ENCODE measurements around the gene TMEM186. TPM values are rescaled to one million over a fixed set of nuclear protein-coding genes. Genes with fewer than 3 reads are reported as not detected.

TMEM186 gene
- total RNA-seq, 1 donor from 2014 or later: 11.8 TPM

- no peaks in the 10 kb centered on the region for H3K27me3 Mint-ChIP-seq (ENCODE audit: low read depth)
- no peaks in the 10 kb centered on the region for H3K36me3 Mint-ChIP-seq (ENCODE audit: low read depth)
- no peak for DNase-seq (ENCODE audit: low read depth, low spot score)
- H3K27ac Mint-ChIP-seq (ENCODE audit: unreplicated experiment): peak overlapping the region; percentile 95
- H3K4me3 Mint-ChIP-seq: no peak overlapping the region
- no peaks in the 10 kb centered on the region for H3K9me3 Mint-ChIP-seq
- peaks cover 19% of the 10 kb centered on the region for H3K4me1 Mint-ChIP-seq
- TF ChIP-seq, protein P1, sequence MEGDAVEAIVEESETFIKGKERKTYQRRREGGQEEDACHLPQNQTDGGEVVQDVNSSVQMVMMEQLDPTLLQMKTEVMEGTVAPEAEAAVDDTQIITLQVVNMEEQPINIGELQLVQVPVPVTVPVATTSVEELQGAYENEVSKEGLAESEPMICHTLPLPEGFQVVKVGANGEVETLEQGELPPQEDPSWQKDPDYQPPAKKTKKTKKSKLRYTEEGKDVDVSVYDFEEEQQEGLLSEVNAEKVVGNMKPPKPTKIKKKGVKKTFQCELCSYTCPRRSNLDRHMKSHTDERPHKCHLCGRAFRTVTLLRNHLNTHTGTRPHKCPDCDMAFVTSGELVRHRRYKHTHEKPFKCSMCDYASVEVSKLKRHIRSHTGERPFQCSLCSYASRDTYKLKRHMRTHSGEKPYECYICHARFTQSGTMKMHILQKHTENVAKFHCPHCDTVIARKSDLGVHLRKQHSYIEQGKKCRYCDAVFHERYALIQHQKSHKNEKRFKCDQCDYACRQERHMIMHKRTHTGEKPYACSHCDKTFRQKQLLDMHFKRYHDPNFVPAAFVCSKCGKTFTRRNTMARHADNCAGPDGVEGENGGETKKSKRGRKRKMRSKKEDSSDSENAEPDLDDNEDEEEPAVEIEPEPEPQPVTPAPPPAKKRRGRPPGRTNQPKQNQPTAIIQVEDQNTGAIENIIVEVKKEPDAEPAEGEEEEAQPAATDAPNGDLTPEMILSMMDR (conservative IDR thresholded peaks at IDR 0.05): no peak
Observed at GRCh38 chr16:8832717-8833105, 35.3 kb upstream of the TMEM186 start.

DNA sequence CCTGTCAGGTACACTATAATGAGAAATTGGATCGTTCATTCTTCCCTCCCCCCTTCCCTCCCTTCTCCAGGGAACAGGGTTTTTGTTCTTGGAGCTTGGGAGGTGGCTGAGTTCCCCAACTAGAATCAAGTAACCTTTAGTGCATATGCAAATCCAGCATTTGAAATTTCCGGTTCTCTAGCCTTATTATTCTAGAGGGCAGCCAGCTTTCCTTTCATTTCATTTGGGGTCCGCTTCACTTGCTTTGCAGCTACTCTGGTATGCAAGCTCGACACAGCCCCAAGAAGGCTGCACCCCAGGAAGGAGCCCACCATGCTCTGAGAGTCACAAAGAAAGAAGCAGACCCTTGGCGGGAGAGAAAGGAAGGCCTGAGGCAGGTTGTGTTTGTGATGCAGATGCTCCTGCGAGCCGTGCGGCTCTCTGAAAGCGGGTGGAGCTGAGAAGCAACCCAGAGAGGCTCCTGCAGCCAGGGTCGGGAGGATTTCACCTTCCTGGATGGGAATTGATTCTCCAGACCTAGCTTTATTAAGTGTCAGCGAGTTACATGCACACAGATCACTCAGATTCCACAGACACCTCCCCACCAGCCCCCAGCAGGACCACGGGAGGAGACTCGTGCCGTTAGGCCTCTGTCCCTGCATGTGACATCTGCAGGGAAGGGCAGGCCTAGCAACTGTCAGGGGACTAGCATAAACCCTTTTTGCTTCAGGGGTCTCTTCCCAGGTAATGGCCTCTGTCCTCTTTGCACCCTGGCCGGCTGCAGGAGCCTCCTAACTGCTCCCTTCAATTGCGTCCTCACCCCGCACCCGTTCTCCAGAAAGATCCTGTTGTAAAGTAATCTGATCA lies 34.7 kb upstream of the TMEM186 start:
- H3K36me3 Mint-ChIP-seq (ENCODE audit: low read depth): no peaks in the 10 kb centered on the region
- no peaks in the 10 kb centered on the region for H3K9me3 Mint-ChIP-seq
- peak overlapping the region; percentile 95 for H3K27ac Mint-ChIP-seq (ENCODE audit: unreplicated experiment)
- no peaks in the 10 kb centered on the region for H3K27me3 Mint-ChIP-seq (ENCODE audit: low read depth)
- H3K4me1 Mint-ChIP-seq: peaks cover 19% of the 10 kb centered on the region
- TF ChIP-seq, protein P1 (conservative IDR thresholded peaks at IDR 0.05): no peak
- no peak overlapping the region for H3K4me3 Mint-ChIP-seq
- no peak for DNase-seq (ENCODE audit: low read depth, low spot score)

- H3K27me3 Mint-ChIP-seq (ENCODE audit: low read depth): no peaks in the 10 kb centered on the region
- H3K4me1 Mint-ChIP-seq: peaks cover 19% of the 10 kb centered on the region
- no peaks in the 10 kb centered on the region for H3K36me3 Mint-ChIP-seq (ENCODE audit: low read depth)
- TF ChIP-seq, protein P1 (conservative IDR thresholded peaks at IDR 0.05): no peak
- peak overlapping the region; percentile 95 for H3K27ac Mint-ChIP-seq (ENCODE audit: unreplicated experiment)
- H3K4me3 Mint-ChIP-seq: no peak overlapping the region
- H3K9me3 Mint-ChIP-seq: no peaks in the 10 kb centered on the region
- no peak for DNase-seq (ENCODE audit: low read depth, low spot score)
Observed at GRCh38 chr16:8831450-8831849, 34.0 kb upstream of the TMEM186 start.

- H3K4me3 Mint-ChIP-seq: no peak overlapping the region
Observed at GRCh38 chr16:8828541-8829165, 31.2 kb upstream of the TMEM186 start.

DNA sequence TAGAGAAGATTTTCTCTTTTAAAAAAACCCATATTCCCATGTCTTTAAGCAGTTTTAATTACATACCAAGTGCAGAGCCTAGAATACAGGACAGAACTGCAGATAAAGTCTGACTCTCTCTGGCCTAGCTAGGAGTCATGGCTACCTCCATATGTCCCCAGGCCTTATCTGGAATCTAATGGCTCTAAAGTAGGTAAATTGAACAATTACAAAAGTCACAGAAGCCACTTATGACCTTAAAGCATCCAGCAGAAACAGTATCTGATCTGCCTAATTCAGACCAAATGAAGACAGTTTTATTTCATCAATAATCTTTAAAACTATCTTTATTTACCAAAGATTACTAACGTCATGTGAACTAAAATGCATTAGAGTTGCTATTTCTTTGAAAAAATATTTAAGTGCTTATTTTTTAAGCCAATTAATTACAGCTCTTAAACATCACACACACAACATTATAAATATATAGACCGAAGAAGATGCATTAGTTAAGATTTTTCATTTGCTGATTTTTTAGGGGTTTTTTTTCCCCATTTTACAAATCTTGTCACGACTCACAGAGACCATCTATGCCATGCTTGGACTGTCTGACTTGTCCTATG lies 28.9 kb upstream of the TMEM186 start:
- Mint-ChIP-seq H3K36me3 (ENCODE audit: low read depth) (peaks cover 16% of the 10 kb centered on the region), H3K4me3 (no peak overlapping the region), H3K27me3 (ENCODE audit: low read depth) (no peaks in the 10 kb centered on the region), H3K27ac (ENCODE audit: unreplicated experiment) (no peak overlapping the region), H3K9me3 (no peaks in the 10 kb centered on the region), H3K4me1 (peaks cover under 1% of the 10 kb centered on the region)
- no peak for DNase-seq (ENCODE audit: low read depth, low spot score)
- TF ChIP-seq, protein P1 (conservative IDR thresholded peaks at IDR 0.05): no peak

More at GRCh38 chr16:8828541-8829165, 31.2 kb upstream of the TMEM186 start:
- Mint-ChIP-seq H3K4me1 (peaks cover 19% of the 10 kb centered on the region), H3K27ac (ENCODE audit: unreplicated experiment) (peak overlapping the region; percentile 79), H3K9me3 (no peaks in the 10 kb centered on the region), H3K36me3 (ENCODE audit: low read depth) (peaks cover 4% of the 10 kb centered on the region), H3K27me3 (ENCODE audit: low read depth) (no peaks in the 10 kb centered on the region)
- no peak for DNase-seq (ENCODE audit: low read depth, low spot score)
- TF ChIP-seq, protein P1 (conservative IDR thresholded peaks at IDR 0.05): no peak

All from neural crest cell (in vitro differentiated cells).